NB4 (cell line): ENCODE measurements around the gene DGKQ.

Experiments used
- CTCF ChIP-seq: IDR thresholded peaks from one replicate; pipeline ENCODE4 v1.5.1; 2012; ENCODE audit warnings: low read depth, low read length
- MAX ChIP-seq: IDR thresholded peaks from 2 replicates; pipeline ENCODE4 v1.6.1; 2011; ENCODE audit warnings: low read depth, low read length
- MYC ChIP-seq: IDR thresholded peaks from 2 replicates; pipeline ENCODE4 v1.6.1; 2011; ENCODE audit warnings: low read depth, low read length
- POLR2A ChIP-seq: IDR thresholded peaks from 2 replicates; pipeline ENCODE4 v1.6.1; 2011; ENCODE audit warnings: mild to moderate bottlenecking; ENCODE audit not compliant: insufficient read length; ENCODE audit errors: extremely low read depth

DNA sequence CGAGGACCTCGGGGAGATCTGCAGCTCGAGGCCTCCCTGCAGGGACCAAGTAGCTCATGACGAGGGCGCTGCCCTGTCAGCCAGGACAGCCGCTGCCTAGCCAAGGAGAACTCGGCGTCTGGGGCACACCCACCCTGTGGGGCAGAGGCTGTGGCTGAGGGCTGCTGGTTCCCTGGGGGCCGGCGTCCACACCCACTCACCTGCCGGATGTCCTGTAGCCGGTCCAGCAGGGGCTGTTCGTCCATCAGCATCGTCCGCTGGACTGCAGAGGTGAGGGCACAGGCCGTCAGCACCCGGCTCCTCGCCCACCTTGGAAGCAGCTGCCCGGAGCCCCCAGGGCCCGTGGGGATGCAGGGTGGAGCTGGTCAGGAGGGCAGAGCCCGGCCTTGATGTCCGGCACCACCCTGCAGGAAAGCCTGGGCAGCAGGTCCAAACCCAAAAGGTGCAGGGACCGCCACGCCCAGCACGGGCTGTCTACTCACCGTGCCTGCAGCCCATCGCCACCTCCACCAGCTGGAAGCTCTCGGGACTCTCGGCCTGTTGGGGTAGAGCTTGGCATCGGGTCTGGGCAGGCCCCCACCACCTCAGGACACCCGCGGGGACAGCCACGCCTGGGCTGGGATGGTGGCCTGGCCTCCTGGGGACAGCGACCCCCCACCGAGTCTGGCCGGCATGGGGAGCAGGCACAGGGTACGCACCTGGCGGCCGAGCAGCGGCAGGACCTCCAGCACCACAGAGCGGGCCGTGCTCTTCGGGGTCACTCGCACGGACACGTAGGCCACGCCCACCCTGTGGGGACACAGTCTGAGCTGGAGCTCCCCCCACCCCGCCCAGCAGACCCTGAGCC lies 6.9 kb downstream of the DGKQ start:
- TF ChIP-seq CTCF = no peak
- no peak for TF ChIP-seq POLR2A
- no peak for TF ChIP-seq MAX
- TF ChIP-seq MYC = no peak
